GM19240 (cell line): ENCODE measurements around the gene ATXN1.
"Not testable (repeated sequence)": the region's sequence is repeated elsewhere in the genome, so short reads cannot be mapped to it uniquely, and the experiment has no call there.

Source experiments
- DNase-seq: peaks from one replicate; pipeline ENCODE4 v3.0.0; 2011; ENCODE audit warnings: low spot score; ENCODE audit not compliant: insufficient read length

ATXN1 gene

DNA sequence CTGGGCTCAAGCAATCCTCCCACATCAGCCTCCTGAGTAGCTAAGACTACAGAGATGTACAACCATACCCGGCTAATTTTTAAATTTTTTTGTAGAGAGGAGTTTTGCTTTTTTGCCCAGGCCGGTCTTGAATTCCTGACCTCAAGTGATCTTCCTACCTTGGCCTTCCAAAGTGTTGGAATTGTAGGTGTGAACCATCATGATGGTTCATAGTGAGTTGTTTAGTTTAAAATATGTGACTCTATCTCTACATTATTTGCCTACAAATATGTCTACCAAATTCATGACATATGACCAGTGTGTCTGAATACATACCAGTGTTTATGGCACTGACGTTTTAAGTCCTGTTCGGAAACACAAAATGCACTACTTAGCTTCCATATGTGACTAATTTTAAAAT lies 367.9 kb downstream of the ATXN1 start:
- no peak for DNase-seq

DNA sequence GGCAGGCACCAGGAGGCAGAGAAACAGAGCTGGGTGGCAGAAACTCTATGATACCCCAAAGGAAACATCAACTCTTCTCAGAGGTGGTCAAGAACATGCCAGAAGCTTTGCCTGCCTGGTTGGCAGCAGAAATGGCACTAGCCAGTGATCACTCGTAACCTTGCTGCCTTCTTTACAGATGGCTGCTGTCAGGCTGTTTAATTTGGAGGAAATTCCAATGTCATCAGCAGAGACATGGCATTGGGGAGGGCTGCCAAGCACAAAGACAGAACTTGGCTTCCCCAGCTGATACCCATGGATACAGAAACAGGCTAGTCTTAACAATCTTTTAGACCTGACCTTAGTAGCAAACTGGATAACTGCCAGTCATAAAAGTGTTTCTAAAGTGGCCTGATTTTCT lies 369.2 kb downstream of the ATXN1 start:
- no peak for DNase-seq

DNA sequence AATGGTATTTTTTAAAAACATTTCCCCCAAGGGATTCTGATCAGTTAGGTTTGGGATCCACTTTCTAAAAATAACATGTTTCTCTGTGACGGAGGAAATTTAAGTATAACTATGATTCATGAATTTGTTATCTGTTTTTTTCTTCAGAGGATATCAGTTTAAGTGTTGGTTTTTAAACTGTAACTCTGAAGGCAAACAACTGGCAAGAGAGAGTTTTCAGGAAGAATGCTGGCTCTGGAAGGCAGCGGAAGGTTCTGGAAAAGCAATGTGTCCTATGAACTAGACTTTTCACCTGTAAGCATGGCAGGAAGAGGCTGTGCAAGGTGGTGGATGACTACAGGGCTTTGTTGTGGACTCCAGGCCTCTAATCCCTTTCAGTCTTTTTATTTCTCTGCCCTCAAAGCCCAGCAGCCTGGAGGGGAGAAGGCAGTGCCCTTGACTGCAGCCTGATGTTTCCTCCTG lies 369.8 kb downstream of the ATXN1 start:
- DNase-seq, result no peak

DNA sequence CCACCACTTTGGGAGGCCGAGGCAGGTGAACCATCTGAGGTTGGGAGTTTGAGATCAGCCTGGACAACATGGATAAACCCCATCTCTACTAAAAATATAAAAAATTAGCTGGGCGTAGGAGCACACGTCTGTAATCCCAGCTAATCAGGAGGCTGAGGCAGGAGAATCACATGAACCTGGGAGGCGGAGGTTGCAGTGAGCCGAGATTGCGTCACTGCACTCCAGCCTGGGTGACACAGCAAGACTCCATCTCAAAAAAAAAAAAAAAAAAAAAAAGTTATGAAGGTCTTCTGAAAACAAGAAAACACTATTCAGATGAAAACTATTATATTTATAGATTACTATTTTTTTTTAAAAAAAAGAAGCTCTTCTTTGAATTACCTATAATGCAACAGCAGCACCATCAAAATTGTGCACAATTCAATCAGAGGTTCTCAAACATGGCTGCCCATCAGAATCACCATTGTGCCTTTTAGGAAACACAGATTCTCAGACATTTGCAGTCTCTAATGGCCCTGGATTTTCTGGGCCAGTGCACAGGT lies 370.3 kb downstream of the ATXN1 start:
- not testable (repeated sequence) for DNase-seq

DNA sequence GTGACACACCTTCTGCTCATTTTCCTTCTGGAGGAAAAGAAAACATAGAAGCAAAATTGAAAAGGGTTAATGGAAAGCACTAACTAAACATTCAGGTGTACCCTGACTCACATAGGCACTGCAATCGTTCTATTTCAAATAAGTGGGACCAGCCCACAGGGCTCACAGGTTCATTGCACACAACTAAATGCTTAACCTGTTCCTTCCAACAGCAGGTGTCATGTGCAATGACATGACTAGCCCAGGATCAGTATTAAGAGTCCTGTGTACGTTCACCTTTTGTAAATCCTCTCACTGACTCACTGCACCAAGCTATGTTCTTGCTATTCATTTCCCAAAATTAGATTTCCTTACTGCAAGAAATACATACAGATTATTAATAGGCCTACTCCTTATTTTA lies 371.6 kb downstream of the ATXN1 start:
- no peak for DNase-seq

DNA sequence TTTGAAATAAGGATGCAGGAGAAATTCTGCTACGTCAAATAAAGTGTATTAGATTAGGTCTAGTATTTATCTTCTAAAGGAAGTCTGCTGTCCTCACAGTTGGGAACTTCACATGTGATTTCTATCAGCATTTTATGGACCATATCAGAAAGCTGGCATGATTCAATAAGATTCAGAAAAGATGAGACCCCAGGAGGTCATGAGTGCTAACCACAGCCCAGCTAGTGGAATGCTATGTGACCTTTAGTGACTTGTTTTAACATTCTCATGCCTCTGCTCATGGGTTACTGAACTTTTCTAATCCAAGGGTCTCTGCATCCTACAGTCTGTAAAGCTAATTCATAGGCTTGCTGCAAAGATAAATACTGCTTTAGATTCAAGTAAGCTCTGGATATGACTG lies 372.8 kb downstream of the ATXN1 start:
- DNase-seq, result no peak

DNA sequence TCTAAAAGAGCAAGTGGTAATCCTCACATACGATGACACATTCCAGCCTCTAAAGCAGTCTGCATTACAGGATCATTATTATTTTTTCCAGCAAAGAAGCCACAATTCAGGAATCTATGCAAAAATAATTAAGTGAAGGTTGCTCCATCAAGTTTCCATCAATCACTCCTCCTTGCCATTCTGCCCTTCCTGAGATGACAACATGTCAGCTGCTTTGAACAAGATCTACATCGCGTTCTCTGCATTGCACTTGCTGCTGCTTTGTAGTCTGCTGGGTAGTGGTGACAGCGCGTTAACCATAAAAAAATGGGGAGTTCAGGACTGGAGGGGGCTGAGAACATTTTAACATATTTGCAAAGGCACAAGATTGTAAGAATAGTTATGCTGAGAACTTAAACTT lies 375.2 kb downstream of the ATXN1 start:
- DNase-seq, result no peak

DNA sequence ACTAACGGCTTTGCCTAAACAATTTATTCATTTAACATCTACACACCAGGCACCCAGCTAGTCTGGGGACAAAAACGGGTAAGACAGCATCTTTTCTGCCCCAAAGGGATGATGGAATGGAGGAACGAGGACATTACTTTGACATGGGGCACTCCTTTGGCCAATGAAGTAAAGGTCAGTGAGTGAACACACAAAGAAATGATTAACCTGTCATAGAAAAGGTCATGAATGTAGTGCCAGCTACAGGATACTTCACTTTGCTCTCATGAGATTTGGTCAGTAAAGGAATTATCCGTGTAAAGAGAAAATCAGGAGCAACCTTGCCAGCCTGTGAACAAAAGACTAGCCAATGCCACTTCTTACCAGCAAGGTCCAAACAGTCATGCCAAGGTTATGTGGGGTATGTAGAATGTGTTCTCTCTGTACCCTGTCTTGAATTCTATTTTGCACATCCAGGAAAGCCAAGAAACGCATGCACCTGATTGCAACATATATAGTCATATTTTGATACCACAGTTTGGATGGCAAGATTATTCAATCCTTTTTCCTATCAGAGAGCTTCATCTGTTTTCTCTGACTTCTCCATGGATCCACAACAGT lies 377.6 kb downstream of the ATXN1 start:
- no peak for DNase-seq

DNA sequence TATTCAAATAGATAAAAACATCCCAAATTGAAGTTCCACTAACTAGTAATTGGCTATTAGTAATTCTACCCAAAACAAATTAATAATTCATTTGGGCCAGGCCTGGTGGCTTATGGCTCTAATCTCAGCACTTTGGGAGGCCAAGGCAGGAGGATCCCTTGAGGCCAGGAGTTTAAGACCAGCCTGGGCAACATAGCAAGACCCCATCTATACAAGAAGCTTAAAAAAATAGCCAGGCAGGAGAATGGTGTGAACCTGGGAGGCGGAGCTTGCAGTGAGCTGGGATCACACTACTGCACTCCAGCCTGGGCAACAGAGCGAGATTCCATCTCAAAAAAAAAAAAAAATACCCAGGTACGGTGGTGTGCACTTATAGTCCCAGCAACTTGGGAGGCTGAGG lies 379.3 kb downstream of the ATXN1 start:
- not testable (repeated sequence) for DNase-seq

DNA sequence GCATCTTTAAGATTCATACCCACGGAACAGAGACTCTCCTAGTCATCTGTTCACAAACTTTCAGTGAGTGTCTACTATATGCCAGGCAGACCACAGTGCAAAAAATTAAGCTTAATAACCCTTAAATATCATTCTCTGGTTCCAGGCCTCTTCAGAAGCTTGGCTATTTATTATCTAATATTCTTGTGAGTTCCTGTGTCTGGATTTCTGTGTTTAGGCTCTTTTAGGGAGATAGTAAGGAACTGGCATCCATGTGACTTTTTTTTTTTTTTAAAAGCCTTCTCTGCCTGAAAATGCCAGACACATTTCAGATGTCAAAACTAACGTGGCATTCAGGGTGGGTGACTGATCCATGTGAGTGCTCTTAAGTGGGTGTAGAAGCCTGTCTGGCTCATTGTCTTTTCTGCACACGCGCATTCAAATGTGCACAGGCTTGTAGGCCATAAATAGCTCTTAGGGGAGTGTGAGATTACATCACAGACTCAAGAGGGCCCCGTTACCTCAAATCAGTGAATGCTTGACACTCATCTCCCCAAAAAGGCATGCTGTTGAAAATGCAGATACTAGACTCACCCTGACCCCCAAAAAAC lies 380.9 kb downstream of the ATXN1 start:
- DNase-seq, result no peak

DNA sequence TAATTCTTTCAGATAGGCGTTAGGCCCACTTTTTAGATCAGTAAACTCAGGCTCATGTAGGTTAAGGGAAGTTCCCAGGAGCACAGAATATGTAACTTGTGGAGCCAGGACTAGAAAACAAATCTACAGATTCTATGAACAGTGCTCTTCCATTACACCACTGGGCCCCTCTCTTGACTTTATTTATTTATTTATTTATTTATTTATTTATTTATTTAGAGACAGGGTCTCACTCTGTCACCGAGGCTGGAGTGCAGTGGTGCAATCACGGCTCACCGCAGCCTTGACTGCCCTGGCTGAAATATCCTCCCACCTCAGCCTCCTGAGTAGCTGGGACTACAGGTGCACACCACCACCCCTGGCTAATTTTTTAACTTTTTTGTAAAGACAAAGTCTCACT lies 382.9 kb downstream of the ATXN1 start:
- DNase-seq, result not testable (repeated sequence)

DNA sequence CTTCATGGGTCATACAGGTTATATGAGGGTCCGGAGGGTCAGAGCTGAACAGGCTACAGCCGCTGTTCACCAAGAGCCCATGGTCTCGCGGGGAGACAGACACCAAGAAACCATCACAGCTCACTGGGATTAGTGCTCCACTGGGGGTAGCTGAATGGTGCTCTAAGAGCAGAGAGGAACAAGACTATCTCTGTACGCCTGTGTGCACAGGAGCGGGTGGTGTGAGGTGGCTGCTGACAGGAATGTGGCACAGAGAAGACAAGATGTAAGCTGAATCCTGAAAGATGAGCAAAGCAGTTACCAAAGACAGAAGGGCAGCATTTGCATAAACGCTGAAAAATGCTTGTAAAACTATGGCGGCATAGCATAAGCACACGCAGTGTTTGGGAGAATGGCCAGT lies 383.8 kb downstream of the ATXN1 start:
- no peak for DNase-seq

DNA sequence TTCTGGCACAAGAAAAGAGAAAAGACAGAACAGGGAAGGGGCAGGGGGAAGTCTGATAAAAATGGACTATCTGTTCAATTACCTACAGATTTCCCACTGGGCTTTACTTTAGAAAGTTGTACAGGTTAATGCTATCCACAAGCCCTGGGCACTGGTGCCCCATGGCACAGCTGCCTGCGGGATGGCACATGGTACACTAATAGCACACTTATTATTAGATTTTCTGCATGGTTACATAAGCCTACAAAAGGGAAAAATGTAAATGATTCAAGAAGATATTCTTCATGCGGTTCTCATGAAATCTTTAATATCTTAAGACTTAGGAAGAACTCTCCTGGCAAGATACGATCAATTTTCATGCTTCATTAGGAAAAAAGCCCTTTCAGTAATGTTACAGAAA lies 385.4 kb downstream of the ATXN1 start:
- no peak for DNase-seq

DNA sequence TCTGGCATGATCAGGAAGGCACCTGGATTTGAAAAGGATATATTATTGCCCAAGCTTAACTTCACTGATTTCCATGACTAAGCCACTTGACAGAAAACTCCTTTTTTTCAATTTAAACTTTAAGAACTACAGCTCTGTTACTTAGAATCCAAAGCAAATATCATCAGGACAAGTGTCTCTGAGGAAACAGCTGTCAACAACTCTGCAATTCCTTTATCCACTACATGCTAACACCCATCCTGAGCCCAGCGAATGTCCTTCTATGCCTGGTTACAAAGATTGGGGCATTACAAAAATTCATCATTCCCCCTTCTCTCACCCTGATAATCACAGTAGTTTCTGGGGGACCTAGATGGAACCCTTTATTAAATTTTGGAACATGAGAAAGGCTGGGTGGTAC lies 386.1 kb downstream of the ATXN1 start:
- no peak for DNase-seq

DNA sequence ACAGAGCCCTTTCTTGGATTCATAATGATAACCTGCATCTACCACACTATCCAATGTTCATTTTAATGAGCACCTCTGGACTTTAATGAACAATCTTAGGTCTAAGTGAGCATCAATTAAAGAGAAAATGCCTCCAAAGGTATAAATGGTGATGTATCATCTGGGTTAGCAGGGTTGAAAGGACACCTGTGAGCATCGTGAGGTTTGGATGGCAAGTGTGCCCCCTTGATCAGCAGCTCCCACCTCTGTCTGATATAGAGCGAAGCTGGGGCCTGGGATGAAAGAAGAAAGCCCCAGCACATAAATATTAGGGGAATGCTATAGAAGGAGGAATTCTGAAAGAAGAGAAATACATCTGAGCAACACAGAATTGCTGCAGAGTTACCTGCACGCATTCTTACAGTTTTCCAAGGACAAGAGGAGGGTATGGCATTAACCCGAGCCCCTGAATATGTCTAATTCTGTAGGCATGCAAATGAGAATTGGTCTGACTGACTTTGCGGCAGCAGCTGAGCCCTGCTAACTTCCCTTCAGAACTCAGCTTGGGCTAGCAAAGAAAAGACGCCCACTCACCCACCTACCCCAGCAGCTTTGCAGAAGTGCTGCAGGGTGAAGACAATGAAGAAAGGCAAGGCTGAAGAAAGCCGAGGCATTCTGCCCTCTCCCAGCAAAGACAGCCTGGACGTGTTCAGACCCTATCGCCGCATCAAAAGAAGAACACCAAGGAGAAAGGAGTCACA lies 386.6 kb downstream of the ATXN1 start:
- no peak for DNase-seq

DNA sequence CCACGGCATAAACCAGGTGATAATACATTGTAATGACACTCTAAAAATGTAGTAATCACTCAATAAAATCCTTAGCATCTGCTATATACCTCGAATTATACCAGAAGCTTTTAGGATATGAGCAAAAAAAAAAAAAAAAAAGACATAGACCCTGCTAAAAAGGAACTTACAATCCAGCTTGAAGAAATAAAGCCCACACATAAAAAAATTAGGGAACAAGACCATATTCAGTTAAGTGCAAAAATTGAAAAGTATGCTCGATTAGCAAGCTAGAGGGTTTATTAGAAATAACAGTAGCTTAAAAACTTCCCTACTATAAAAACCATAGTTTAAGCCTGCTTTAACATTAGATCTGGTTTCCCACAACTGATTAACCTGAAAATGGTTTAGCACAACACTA lies 387.2 kb downstream of the ATXN1 start:
- DNase-seq, result no peak

DNA sequence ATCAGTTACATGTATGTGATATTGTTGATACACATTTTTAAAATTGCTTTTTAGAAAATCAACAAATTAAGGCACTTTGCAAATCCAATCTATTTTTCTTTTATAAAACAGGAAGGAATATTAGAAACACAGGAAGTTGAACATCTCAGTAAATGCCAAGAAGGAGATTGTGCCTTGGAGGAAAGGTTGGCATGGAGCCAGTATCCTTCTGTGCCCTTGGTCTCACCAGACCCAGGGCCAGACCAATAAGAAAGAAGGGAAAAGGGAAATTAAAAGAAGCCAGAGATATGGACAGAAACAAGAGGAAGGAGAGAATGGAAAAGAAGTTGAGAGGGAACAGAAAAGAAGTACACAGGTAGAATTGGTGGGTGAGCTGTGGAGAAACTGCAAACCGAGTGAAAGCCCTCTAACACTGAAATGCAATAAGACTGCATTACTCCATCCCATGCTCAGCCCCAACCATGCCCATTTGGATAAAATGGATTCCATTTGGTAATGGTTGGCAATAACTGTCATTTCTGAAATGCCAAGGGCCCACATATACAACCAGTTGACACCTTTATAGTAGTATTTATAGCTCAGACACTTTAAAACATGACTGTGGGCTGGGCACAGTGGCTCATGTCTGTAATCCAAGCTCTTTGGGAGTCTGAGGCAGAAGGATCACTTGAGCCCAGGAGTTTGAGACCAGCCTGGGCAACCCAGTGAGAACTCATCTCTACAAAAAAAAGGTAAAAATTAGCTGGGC lies 389.1 kb downstream of the ATXN1 start:
- no peak for DNase-seq

DNA sequence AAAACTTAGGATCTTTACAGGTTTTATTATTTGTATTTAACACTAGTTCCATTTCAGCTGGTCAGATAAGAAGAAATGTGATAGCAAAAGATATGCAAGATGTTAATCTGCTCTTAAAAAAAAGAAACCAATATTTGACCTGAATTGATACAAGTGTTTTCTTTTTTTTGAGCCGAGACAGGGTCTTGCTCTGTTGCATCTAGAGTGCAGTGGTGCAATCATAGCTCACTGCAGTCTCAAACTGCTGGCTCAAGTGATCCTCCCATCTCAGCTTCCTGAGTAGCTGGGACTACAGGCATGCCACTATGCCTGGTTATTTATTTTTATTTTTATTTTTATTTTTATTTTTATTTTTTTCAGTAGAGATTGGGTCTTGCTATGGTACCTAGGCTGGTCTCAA lies 389.9 kb downstream of the ATXN1 start:
- DNase-seq, result no peak

DNA sequence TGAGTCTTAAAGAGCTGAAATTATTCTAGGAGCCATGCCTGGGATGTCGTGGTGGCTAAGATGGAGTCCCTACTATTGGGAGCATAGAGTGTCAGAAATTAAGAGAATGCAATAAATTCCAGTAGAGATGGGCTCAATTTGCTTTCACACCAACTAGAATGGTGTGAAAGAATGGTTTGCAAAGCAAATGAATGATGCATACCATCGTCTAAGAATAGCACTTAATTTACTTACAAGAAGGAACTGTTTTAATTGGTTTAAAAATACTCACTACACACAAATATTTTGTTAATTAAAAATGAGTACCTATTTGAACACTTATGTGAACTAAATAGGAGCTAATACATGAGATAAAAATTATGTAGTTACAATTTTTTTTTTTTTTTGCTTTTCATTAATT lies 390.3 kb downstream of the ATXN1 start:
- DNase-seq, result no peak

DNA sequence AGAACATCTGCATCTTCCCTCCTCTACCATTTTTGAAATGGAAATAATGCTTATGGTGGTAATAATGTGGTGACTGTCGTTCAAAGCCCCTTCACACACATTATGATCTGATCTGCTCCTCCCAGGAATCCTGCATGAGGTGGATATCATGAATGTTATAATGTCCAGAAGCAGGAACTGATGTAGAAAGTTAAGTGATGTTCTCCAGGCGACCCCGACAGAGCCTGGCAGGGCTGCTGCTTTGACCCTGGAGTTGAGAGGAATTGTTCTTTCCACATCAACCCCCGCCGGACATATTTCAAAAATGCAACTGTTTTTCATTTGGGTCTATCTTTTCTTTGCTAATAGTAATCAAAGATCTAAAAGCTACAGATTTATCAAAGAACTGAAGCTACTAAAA lies 391.3 kb downstream of the ATXN1 start:
- DNase-seq, result no peak

DNA sequence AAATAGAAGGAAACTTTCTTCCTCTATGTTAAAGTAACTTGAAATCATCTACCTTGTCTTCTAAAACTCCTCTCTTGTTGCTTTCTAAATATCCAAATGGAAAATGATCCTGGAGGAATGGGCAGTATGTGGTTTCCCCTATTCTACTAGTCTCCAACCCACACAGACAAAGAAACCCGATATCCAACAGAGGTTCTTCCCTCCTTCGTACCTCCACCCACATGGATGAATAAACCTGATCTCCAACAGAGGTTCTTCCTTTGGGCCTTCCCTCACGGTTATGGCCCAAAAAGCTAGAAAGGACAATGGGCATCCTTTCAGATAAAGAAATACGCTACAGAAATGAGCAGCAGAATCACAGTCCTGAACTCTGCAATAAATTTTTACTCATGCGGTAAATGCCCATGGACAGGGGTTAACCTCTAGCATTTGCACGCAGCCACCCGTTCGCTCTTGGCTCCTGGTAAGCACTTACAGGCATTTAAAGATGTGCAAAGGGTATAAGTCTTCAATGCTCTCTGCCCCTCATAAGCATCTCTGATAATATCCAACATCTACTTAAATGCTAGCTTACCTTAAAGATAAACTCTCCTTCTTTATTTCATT lies 392.0 kb downstream of the ATXN1 start:
- no peak for DNase-seq

DNA sequence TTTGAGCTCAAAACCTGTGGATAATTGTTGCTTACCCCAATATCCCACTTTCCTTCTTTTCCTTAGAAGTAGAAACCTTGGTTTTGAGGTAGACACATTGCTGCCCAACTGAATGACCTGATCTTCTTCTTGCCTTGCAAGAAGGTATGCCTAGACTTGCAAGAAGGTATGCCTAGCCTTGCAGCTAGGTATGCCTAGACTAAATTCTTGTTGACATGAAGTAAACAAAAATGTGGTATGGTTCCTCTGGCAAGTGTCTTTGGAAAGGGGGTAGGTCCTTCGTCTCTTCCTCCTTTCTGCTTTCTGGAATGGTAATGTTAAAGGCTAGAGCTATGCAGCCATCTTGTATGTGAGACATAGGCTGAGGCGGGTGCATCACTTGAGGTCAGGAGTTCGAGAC lies 393.7 kb downstream of the ATXN1 start:
- no peak for DNase-seq
